Smooth muscle cell (in vitro differentiated cells): ENCODE measurements around the gene RTCB. TPM values are rescaled to one million over a fixed set of nuclear protein-coding genes. Genes with fewer than 3 reads are reported as not detected.
A peak's percentile ranks its signal among the peaks of the same experiment; 100 is the strongest.

ENCODE experiments used
- DNase-seq: peaks from one replicate; lab custom pipeline; 2025; ENCODE audit not compliant: unreplicated experiment; lab: John Stamatoyannopoulos, UW
- H2AFZ ChIP-seq: fragments of 200-600 bp; sonication (generic); 2 replicates; pipeline ENCODE4 v1.6.0; 2016; ENCODE audit warnings: antibody characterized with exemption, low read depth, mild to moderate bottlenecking
- H3F3A ChIP-seq: fragments of 200-600 bp; sonication (generic); 2 replicates; pipeline ENCODE4 v1.6.0; 2017; ENCODE audit warnings: antibody characterized with exemption, low read depth
- H3K27ac ChIP-seq: fragments of 200-600 bp; sonication (generic); 2 replicates; pipeline ENCODE4 v1.5.1; 2016; ENCODE audit warnings: low read depth, mild to moderate bottlenecking
- H3K27me3 ChIP-seq: fragments of 200-600 bp; sonication (generic); 2 replicates; pipeline ENCODE4 v1.6.1; 2016; ENCODE audit warnings: low read depth, mild to moderate bottlenecking
- H3K36me3 ChIP-seq: fragments of 200-600 bp; sonication (generic); 2 replicates; pipeline ENCODE4 v1.5.1; 2016; ENCODE audit warnings: low read depth
- H3K4me1 ChIP-seq: fragments of 200-600 bp; sonication (generic); 2 replicates; pipeline ENCODE4 v1.5.1; 2016; ENCODE audit warnings: low read depth
- H3K4me2 ChIP-seq: fragments of 200-600 bp; sonication (generic); 2 replicates; pipeline ENCODE4 v1.6.0; 2016; ENCODE audit warnings: mild to moderate bottlenecking
- H3K4me3 ChIP-seq: fragments of 200-600 bp; sonication (generic); 2 replicates; pipeline ENCODE4 v1.5.1; 2016; ENCODE audit warnings: mild to moderate bottlenecking
- H3K79me2 ChIP-seq: fragments of 200-600 bp; sonication (generic); 2 replicates; pipeline ENCODE4 v1.6.0; 2016; ENCODE audit warnings: low read depth, mild to moderate bottlenecking
- H3K9ac ChIP-seq: fragments of 200-600 bp; sonication (generic); 2 replicates; pipeline ENCODE4 v1.6.0; 2016; ENCODE audit warnings: low read depth
- H3K9me3 ChIP-seq: fragments of 200-600 bp; sonication (generic); replicated peaks from 2 replicates; pipeline ENCODE4 v1.5.1; 2016; ENCODE audit warnings: low read depth
- H4K20me1 ChIP-seq: fragments of 200-600 bp; sonication (generic); 2 replicates; pipeline ENCODE4 v1.6.0; 2016; ENCODE audit warnings: low read depth
- WGBS: methylation state at CpG from one replicate; pipeline ENCODE4 v1.1.7; 2016; ENCODE audit warnings: low lambda C conversion rate; 5-methylcytosine and 5-hydroxymethylcytosine counted together
- polyA plus RNA-seq: library from polyadenylated mRNA; unstranded; fragments of >200 nt; fragmentation: Nextera tagmentation; extraction: Ambion mirVana; gene quantifications from 2 replicates; pipeline ENCODE4 v1.2.1, GENCODE V29; 2016
- total RNA-seq: library from RNA; depleted of rRNA; stranded (reverse); fragments of >200 nt; gene quantifications from 2 replicates; pipeline ENCODE4 v1.2.3, GENCODE V29; 2014
- TF ChIP-seq, protein P1 (sequence below): fragments of 200-600 bp; sonication (generic); IDR thresholded peaks from 2 replicates; pipeline ENCODE4 v1.5.1; 2017; ENCODE audit warnings: borderline replicate concordance, mild to moderate bottlenecking, antibody characterized with exemption; ENCODE audit not compliant: insufficient read depth, poor library complexity, severe bottlenecking

The RTCB gene
- total and polyA plus RNA-seq, 2 experiments from 2014 or later: 105 to 120 TPM

DNA sequence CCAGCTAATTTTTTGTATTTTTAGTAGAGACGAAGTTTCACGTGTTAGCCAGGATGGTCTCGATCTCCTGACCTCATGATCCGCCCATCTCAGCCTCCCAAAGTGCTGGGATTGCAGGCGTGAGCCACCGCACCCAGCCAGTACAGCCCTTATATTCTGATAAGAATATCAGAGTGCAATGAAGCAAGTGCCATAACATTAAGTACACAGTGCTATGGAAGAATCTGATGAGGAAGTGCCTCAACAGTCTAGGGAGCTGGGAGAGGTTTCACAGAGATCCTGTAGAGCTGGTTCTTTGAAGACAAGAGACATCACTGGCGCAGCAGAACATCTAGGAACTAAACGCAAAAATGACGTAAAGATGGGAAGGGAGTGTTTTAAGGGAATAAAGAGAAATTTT, 2.1 kb downstream of the RTCB start:
- H4K20me1 ChIP-seq: peaks cover 14% of the 10 kb centered on the region
- no peak overlapping the region for H2AFZ ChIP-seq
- peaks cover 27% of the 10 kb centered on the region for H3K36me3 ChIP-seq
- peak overlapping the region; percentile 83 for H3K4me2 ChIP-seq
- peaks cover 39% of the 10 kb centered on the region for H3K79me2 ChIP-seq
- TF ChIP-seq, protein P1, sequence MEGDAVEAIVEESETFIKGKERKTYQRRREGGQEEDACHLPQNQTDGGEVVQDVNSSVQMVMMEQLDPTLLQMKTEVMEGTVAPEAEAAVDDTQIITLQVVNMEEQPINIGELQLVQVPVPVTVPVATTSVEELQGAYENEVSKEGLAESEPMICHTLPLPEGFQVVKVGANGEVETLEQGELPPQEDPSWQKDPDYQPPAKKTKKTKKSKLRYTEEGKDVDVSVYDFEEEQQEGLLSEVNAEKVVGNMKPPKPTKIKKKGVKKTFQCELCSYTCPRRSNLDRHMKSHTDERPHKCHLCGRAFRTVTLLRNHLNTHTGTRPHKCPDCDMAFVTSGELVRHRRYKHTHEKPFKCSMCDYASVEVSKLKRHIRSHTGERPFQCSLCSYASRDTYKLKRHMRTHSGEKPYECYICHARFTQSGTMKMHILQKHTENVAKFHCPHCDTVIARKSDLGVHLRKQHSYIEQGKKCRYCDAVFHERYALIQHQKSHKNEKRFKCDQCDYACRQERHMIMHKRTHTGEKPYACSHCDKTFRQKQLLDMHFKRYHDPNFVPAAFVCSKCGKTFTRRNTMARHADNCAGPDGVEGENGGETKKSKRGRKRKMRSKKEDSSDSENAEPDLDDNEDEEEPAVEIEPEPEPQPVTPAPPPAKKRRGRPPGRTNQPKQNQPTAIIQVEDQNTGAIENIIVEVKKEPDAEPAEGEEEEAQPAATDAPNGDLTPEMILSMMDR: no peak
- peak overlapping the region; percentile 90 for H3K27ac ChIP-seq
- H3K9ac ChIP-seq: peak overlapping the region; percentile 38
- 93% methylated on average over 9 of the region's 9 CpGs for WGBS
- H3F3A ChIP-seq: no peaks in the 10 kb centered on the region
- DNase-seq: no peak
- no peaks in the 10 kb centered on the region for H3K27me3 ChIP-seq
- H3K4me3 ChIP-seq: peak overlapping the region; percentile 1
- no peaks in the 10 kb centered on the region for H3K9me3 ChIP-seq
- H3K4me1 ChIP-seq: peaks cover 16% of the 10 kb centered on the region

DNA sequence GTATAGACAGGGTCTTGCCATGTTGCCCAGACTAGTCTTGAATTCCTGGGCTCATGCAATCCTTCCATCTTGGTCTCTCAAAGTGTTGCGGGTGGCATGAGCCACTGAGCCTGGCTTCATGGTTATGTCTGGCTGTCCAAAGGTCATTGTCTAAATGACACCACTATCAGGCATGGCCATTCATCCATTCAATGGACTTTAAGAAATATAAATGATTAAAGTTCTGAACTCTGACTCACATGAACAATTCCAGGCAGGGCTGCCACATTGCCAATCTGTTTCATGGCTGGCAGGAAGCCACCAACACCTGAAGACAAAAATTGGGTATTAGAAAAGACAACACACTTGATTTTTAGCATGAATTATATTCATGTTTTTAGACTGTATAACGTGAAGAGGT, 4.1 kb downstream of the RTCB start:
- H3K9me3 ChIP-seq: no peaks in the 10 kb centered on the region
- no peaks in the 10 kb centered on the region for H3F3A ChIP-seq
- no peak for DNase-seq
- H3K9ac ChIP-seq: no peak overlapping the region
- TF ChIP-seq, protein P1: no peak
- no peaks in the 10 kb centered on the region for H3K27me3 ChIP-seq
- no peak overlapping the region for H3K4me3 ChIP-seq
- H2AFZ ChIP-seq: no peak overlapping the region
- no peak overlapping the region for H3K4me2 ChIP-seq
- H3K79me2 ChIP-seq: peaks cover 45% of the 10 kb centered on the region
- no peak overlapping the region for H3K27ac ChIP-seq
- H3K36me3 ChIP-seq: peaks cover 30% of the 10 kb centered on the region
- peaks cover 16% of the 10 kb centered on the region for H3K4me1 ChIP-seq
- H4K20me1 ChIP-seq: peaks cover 14% of the 10 kb centered on the region
- 48% methylated on average over 2 of the region's 2 CpGs for WGBS

DNA sequence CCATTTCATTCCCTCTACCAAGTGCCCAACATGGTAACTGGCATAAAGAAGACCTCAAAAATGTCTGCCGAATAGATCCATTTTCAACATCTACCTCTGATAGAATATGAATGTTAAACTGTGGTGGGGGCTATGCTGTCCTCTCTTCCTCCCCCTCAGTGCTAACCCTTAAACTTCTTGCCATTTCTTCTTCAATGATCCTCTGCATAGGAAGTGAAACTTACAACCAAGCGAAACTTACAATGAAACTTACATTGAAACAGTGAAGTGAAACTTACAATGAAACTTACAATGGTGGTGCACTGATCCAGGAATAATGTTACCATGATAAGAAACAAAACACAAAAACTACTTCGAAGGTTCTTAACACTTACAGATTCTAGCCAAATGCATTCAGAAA, 4.7 kb downstream of the RTCB start:
- DNase-seq: no peak

DNA sequence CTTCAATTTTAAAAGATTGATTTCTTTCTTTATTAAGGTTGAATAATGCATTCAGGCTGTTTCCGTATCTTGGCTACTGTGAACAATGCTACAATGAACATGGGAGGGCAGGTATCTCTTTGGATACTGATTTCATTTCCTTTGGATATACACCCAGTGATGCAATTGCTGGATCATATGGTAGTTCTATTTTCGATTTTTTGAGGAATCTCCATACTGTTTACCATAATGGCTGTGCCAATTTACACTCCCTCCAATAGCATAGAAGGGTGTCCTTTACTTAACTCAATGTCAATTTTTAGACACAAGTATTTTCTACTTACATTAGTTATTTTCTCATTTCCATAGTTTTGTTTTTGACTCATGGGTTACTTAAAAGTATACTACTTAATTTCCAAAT, 8.0 kb downstream of the RTCB start:
- Histone ChIP-seq H3K4me2 (no peak overlapping the region), H3K4me1 (no peaks in the 10 kb centered on the region), H3K79me2 (peaks cover 17% of the 10 kb centered on the region), H3K9me3 (no peaks in the 10 kb centered on the region), H3K36me3 (peaks cover 52% of the 10 kb centered on the region), H3K27ac (no peak overlapping the region), H3F3A (no peaks in the 10 kb centered on the region), H3K9ac (no peak overlapping the region), H4K20me1 (no peaks in the 10 kb centered on the region), H3K4me3 (no peak overlapping the region), H3K27me3 (no peaks in the 10 kb centered on the region), H2AFZ (no peak overlapping the region)
- 96% methylated on average over 2 of the region's 2 CpGs for WGBS
- no peak for DNase-seq
- TF ChIP-seq, protein P1: no peak

More for the DNA sequence above, 4.7 kb downstream of the RTCB start:
- H3K4me3 ChIP-seq: no peak overlapping the region
- TF ChIP-seq, protein P1: no peak
- peaks cover 14% of the 10 kb centered on the region for H4K20me1 ChIP-seq
- H3K9ac ChIP-seq: no peak overlapping the region
- H3K27me3 ChIP-seq: no peaks in the 10 kb centered on the region
- H3K79me2 ChIP-seq: peaks cover 45% of the 10 kb centered on the region
- peaks cover 33% of the 10 kb centered on the region for H3K36me3 ChIP-seq
- over 99% methylated on average over 3 of the region's 3 CpGs for WGBS
- H3K4me2 ChIP-seq: no peak overlapping the region
- no peaks in the 10 kb centered on the region for H3F3A ChIP-seq
- H3K4me1 ChIP-seq: peaks cover 15% of the 10 kb centered on the region
- H2AFZ ChIP-seq: no peak overlapping the region
- H3K27ac ChIP-seq: no peak overlapping the region
- H3K9me3 ChIP-seq: no peaks in the 10 kb centered on the region
